Mucosa of descending colon (tissue), 3 donors: Measurements from ENCODE around the gene CDCP2. TPM values are rescaled to one million over a fixed set of nuclear protein-coding genes. Genes with fewer than 3 reads are reported as not detected.

ENCODE experiments used
- ATAC-seq: fragments of 200-7000 bp; cut with Tn5 transposase; one replicate; pipeline ENCODE4 v1.9.1; 2020; ENCODE audit warnings: mild to moderate bottlenecking, moderate library complexity
- DNase-seq, 3 donors: peaks; one replicate each; pipeline ENCODE4 v3.0.0-alpha.2; 2020
- H3K36me3 ChIP-seq: fragments of 200-600 bp; one replicate; pipeline ENCODE4 v1.8.0; 2021; ENCODE audit warnings: low read depth, mild to moderate bottlenecking
- H3K4me1 ChIP-seq: fragments of 200-600 bp; one replicate; pipeline ENCODE4 v1.8.0; 2021; ENCODE audit warnings: low read depth, mild to moderate bottlenecking
- H3K4me3 ChIP-seq: fragments of 200-600 bp; one replicate; pipeline ENCODE4 v1.8.0; 2021; ENCODE audit warnings: mild to moderate bottlenecking
- H3K9me3 ChIP-seq: fragments of 200-600 bp; one replicate; pipeline ENCODE4 v1.8.0; 2021; ENCODE audit warnings: mild to moderate bottlenecking
- intact Hi-C, 2 donors: fragments of 100-400 bp; cut with DNase I in 1 of 2; cut with micrococcal nuclease in 1 of 2; formaldehyde crosslinking; loops; one replicate each; pipeline versions ENCODE4 v1.11.0 to v1.11.1; 2022; cut with DNase I, micrococcal nuclease
- total RNA-seq, 3 donors: library from RNA; stranded (reverse); fragmentation: NEBNext Ultra II Directional in 2 of 3; extraction: Animal tissue kit (Norgen Biotek cat#: 25700) in 2 of 3; gene quantifications; one replicate each; pipeline versions ENCODE4 v1.2.1 to v1.2.4, GENCODE V29; 2021 to 2023
- TF ChIP-seq, protein P1 (sequence below): fragments of 200-600 bp; IDR thresholded peaks from one replicate; pipeline ENCODE4 v1.8.0; 2022; ENCODE audit warnings: antibody characterized with exemption, mild to moderate bottlenecking
- donor health status: DM: no; HTN: no; CAD: no; lungs with moderate emphysema.
- donor health status: DM: no; HTN: no; CAD: no.
- donor health status: DM: no; HTN: yes; CAD: no.

Gene CDCP2
- total RNA-seq, 3 donors from 2014 or later = 0.09 to 0.26 TPM; not detected in 1

DNA sequence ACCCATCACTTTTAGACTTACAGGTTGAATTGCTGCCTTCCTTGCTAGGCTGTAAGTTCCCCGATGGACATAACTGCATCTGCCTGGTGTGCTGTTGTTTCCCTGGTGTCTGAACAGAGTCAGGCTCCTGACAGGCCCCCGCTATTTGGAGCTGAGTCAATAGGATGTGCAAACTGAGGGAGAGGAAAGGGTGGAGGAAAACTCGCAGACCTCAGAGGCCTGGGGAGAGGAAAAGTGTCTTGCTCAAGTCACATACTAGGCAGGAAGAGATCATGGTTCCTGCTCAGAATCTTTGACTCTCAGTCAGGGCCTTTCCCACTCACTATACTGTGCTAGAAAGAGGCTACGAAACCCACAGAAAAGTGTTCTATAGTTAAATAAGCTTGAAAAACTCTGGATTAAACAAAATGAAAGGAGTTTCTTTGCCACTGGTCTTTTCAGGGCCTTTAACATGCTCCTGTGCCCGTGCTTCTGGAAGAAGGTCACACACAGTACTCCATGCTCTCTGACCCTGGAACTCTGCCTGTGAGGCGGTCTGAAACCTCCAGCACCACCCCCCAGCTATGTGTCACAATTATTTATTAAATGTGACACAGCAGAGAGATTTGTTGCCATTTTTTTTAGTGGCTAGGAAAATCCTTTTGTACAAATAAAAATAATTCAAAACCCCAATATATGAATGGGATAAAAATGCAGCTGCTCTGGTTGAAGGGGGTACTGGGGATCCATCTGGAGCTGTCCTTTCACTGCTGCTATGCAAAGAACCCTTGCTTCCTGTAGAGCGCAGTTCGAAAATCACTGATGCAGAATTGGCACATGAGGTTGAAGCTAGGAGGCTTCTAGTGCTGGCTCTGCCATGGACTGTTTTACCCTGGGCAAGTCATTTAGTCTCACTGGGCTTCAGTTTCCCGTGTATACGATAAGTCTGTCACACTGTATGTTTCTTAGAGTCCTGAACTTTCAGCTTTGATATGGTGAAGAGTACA lies 20.1 kb upstream of the CDCP2 start:
- intact Hi-C loops = no loop called here
- H3K4me3 ChIP-seq = no peak overlapping the region
- TF ChIP-seq, protein P1, sequence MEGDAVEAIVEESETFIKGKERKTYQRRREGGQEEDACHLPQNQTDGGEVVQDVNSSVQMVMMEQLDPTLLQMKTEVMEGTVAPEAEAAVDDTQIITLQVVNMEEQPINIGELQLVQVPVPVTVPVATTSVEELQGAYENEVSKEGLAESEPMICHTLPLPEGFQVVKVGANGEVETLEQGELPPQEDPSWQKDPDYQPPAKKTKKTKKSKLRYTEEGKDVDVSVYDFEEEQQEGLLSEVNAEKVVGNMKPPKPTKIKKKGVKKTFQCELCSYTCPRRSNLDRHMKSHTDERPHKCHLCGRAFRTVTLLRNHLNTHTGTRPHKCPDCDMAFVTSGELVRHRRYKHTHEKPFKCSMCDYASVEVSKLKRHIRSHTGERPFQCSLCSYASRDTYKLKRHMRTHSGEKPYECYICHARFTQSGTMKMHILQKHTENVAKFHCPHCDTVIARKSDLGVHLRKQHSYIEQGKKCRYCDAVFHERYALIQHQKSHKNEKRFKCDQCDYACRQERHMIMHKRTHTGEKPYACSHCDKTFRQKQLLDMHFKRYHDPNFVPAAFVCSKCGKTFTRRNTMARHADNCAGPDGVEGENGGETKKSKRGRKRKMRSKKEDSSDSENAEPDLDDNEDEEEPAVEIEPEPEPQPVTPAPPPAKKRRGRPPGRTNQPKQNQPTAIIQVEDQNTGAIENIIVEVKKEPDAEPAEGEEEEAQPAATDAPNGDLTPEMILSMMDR = no peak
- ATAC-seq (no peak), DNase-seq (no peak)
- H3K36me3 ChIP-seq = no peaks in the 10 kb centered on the region
- no peaks in the 10 kb centered on the region for H3K9me3 ChIP-seq
- no peaks in the 10 kb centered on the region for H3K4me1 ChIP-seq

DNA sequence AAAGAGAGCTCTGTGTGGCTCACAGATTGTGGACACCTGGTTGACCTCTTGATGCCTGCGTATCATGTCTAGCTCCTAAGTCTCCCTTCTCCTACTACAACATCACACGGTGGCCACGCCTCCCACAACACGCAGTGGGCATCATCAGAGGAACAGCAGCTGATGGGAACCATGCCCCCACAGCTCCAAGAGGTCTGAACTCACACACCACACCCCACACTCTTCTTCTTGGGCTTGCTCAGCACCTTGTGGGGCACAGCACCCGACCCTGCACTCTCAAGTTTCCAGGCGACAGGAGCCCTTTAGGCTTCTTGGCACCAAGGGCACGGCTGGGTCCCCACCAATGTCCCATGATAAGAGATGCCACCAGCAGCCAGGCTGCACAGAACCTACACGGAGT lies 18.8 kb upstream of the CDCP2 start:
- Histone ChIP-seq H3K9me3 (no peaks in the 10 kb centered on the region), H3K4me3 (no peak overlapping the region), H3K36me3 (no peaks in the 10 kb centered on the region), H3K4me1 (no peaks in the 10 kb centered on the region)
- DNase-seq (no peak), ATAC-seq (no peak)
- intact Hi-C loops = no loop called here
- TF ChIP-seq, protein P1 = no peak

DNA sequence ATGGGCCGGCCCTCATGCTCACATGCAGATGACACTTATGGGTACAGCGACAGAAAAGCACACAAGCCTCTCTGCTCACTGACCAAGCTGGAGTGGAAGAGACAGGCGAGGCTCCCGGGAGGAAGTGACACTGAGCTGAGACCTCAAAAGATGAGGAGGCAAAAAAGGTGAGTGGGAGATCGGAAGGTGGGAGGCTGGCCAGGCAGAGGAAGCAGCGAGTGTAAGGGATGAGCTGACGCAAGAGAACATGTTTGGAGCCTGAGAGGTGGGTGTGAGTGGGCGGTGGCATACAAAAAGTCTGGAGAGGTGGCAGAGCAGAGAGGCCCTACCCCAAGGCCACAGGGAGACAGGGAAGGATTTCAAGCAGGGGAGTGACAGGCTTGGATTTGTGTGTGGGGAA lies 18.2 kb upstream of the CDCP2 start:
- TF ChIP-seq, protein P1 = no peak
- no peaks in the 10 kb centered on the region for H3K4me1 ChIP-seq
- H3K9me3 ChIP-seq = no peaks in the 10 kb centered on the region
- H3K4me3 ChIP-seq = no peak overlapping the region
- ATAC-seq (no peak), DNase-seq (no peak)
- no peaks in the 10 kb centered on the region for H3K36me3 ChIP-seq
- intact Hi-C loops = no loop called here

DNA sequence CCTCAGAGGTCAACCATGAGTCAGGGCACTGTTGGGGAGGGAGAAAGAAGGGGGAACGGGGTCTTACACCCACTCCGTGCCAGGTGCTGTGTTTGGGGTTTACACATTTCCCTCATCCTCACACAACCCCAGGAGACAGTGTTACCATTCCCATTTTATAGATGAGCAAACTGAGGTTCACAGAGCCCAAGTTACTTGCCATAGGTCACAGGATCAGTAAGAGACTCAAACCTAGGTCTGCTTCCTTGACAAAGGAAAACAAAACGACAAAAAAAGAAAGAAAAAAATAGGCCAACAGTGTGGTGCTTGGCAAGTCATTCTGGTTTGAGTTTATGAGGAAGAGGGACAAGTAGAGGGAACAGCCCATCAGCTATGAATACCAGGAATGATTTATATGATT lies 16.3 kb upstream of the CDCP2 start:
- DNase-seq = no peak
- intact Hi-C loops = no loop called here
- TF ChIP-seq, protein P1 = no peak
- Histone ChIP-seq H3K4me3 (no peak overlapping the region), H3K4me1 (peaks cover 2% of the 10 kb centered on the region), H3K36me3 (no peaks in the 10 kb centered on the region), H3K9me3 (no peaks in the 10 kb centered on the region)
- no peak for ATAC-seq

DNA sequence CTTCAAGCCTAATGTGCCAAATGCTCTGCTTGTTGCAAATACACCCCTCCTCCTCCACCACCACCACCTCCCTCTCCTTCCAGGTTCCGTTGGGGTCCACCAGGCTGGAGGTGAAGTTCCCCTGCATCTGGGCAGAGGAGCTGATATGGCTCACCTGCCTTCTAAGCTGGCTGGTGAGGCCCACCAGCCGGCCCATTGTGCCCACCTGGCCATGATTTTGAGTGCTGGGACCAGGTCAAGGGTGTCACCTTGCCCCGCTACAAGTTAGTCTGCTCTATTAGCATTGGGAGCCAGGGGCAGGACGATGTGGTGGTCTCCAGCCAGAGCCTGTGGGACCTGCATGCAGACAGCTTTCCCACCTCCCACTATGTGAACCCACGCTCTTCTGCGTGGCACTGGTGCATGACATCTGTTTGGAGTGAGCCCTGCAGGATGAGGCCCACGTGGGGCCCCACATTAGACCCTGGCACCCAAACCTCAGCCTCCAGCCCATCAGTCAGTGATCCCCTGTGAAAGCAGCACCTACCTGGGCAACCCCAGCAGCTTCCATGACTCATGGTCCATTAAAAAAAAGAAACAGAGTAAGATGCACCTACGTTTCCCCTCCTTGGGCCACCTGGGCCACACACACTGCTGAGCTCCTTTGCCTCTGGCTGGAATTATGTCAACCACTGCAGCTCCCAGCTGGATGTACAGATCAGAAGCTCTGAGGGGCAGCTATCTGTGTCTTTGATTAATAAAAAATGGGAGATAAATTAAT lies 15.6 kb upstream of the CDCP2 start:
- no peak for DNase-seq
- peaks cover 8% of the 10 kb centered on the region for H3K4me1 ChIP-seq
- no peaks in the 10 kb centered on the region for H3K36me3 ChIP-seq
- intact Hi-C loops = no loop called here
- H3K9me3 ChIP-seq = no peaks in the 10 kb centered on the region
- TF ChIP-seq, protein P1 = no peak
- no peak for ATAC-seq
- H3K4me3 ChIP-seq = no peak overlapping the region
